OCI-LY3 (cell line): ENCODE results near the gene DIPK1B.
"Not testable (repeated sequence)": the region's sequence is repeated elsewhere in the genome, so short reads cannot be mapped to it uniquely, and the experiment has no call there.

Experiments
- H2AFZ ChIP-seq: fragments of 200-600, 300-600 bp; shearing (Covaris generic); 2 replicates; pipeline ENCODE4 v1.6.0; 2014; ENCODE audit warnings: antibody characterized with exemption, low read depth, low read length
- H3K27ac ChIP-seq: fragments of 200-600, 300-600 bp; sonication (generic); 2 replicates; pipeline ENCODE4 v1.5.1; 2014; ENCODE audit warnings: mild to moderate bottlenecking, low read length, moderate library complexity, mixed read lengths
- H3K27me3 ChIP-seq: fragments of 200-600, 300-600 bp; sonication (generic); 2 replicates; pipeline ENCODE4 v1.6.1; 2014; ENCODE audit warnings: low read depth, low read length, mixed read lengths
- H3K36me3 ChIP-seq: fragments of 200-600, 300-600 bp; sonication (generic); replicated peaks from 2 replicates; pipeline ENCODE3; 2014; ENCODE audit warnings: low read depth, low read length, mixed read lengths
- H3K4me1 ChIP-seq: fragments of 300-600, 200-600 bp; sonication (generic); 2 replicates; pipeline ENCODE4 v1.6.1; 2014; ENCODE audit warnings: low read length, mixed read lengths
- H3K4me2 ChIP-seq: fragments of 200-600, 300-600 bp; sonication (generic); 2 replicates; pipeline ENCODE4 v1.6.1; 2014; ENCODE audit warnings: low read length, mixed read lengths
- H3K4me3 ChIP-seq: fragments of 300-600, 200-600 bp; sonication (generic); 2 replicates; pipeline ENCODE4 v1.5.1; 2014; ENCODE audit warnings: antibody characterized with exemption, mild to moderate bottlenecking, low read length, moderate library complexity
- H3K79me2 ChIP-seq: fragments of 300-600, 200-600 bp; shearing (Covaris generic); 2 replicates; pipeline ENCODE4 v1.6.1; 2014; ENCODE audit warnings: mild to moderate bottlenecking, low read length, mixed read lengths
- H3K9ac ChIP-seq: fragments of 300-600, 200-600 bp; shearing (Covaris generic); 2 replicates; pipeline ENCODE4 v1.6.0; 2014; ENCODE audit warnings: mild to moderate bottlenecking, low read length, moderate library complexity
- H3K9me3 ChIP-seq: fragments of 200-600, 300-600 bp; shearing (Covaris generic); 2 replicates; pipeline ENCODE4 v1.6.1; 2014; ENCODE audit warnings: low read length, mixed read lengths; ENCODE audit not compliant: insufficient read depth
- H4K20me1 ChIP-seq: fragments of 200-600, 300-600 bp; sonication (generic); 2 replicates; pipeline ENCODE4 v1.6.1; 2016; ENCODE audit warnings: low read length, mixed read lengths; ENCODE audit not compliant: insufficient read depth
- CTCF ChIP-seq: fragments of 200-600, 300-600 bp; sonication (generic); IDR thresholded peaks from 2 replicates; pipeline ENCODE4 v1.5.1; 2014; ENCODE audit warnings: antibody characterized with exemption, low read length, low read depth
- EZH2phosphoT487 ChIP-seq: fragments of 200-600 bp; shearing (Covaris generic); IDR thresholded peaks from 2 replicates; pipeline ENCODE4 v1.6.1; 2018; ENCODE audit warnings: antibody characterized with exemption, mixed run types, low read depth

DIPK1B gene

GRCh38 chr9:136707849-136708517 is 4.4 kb upstream of the DIPK1B start:
- no peaks in the 10 kb centered on the region for H3K4me1 ChIP-seq
- peaks cover 16% of the 10 kb centered on the region for H3K27me3 ChIP-seq
- H3K9me3 ChIP-seq = no peaks in the 10 kb centered on the region
- H3K4me2 ChIP-seq = no peak overlapping the region
- no peak overlapping the region for H2AFZ ChIP-seq
- no peak overlapping the region for H3K9ac ChIP-seq
- no peak overlapping the region for H3K4me3 ChIP-seq
- no peak overlapping the region for H3K27ac ChIP-seq
- no peaks in the 10 kb centered on the region for H4K20me1 ChIP-seq
- no peaks in the 10 kb centered on the region for H3K36me3 ChIP-seq
- TF ChIP-seq EZH2phosphoT487 = no peak
- TF ChIP-seq CTCF = no peak
- H3K79me2 ChIP-seq = no peaks in the 10 kb centered on the region

- no peak overlapping the region for H2AFZ ChIP-seq
- H3K4me2 ChIP-seq = no peak overlapping the region
- no peaks in the 10 kb centered on the region for H3K4me1 ChIP-seq
- no peak overlapping the region for H3K27ac ChIP-seq
- H3K9me3 ChIP-seq = no peaks in the 10 kb centered on the region
- no peak for TF ChIP-seq EZH2phosphoT487
- TF ChIP-seq CTCF = no peak
- H3K27me3 ChIP-seq = peaks cover 16% of the 10 kb centered on the region
- H3K4me3 ChIP-seq = no peak overlapping the region
- H4K20me1 ChIP-seq = no peaks in the 10 kb centered on the region
- H3K36me3 ChIP-seq = no peaks in the 10 kb centered on the region
- no peaks in the 10 kb centered on the region for H3K79me2 ChIP-seq
- H3K9ac ChIP-seq = no peak overlapping the region
These were observed 2.8 kb upstream of the DIPK1B start for GRCh38 chr9:136709454-136710109.

- TF ChIP-seq CTCF (no peak), EZH2phosphoT487 (no peak)
These were observed 1.8 kb upstream of the DIPK1B start for GRCh38 chr9:136710543-136710942.

GRCh38 chr9:136711219-136711648 is 1.1 kb upstream of the DIPK1B start:
- not testable (repeated sequence) for H3K9ac ChIP-seq, H2AFZ ChIP-seq, H3K36me3 ChIP-seq, H3K27me3 ChIP-seq, H3K4me3 ChIP-seq, H4K20me1 ChIP-seq, H3K4me2 ChIP-seq, H3K9me3 ChIP-seq, H3K4me1 ChIP-seq, H3K79me2 ChIP-seq, H3K27ac ChIP-seq

More at GRCh38 chr9:136710543-136710942, 1.8 kb upstream of the DIPK1B start:
- H3K27ac ChIP-seq = no peak overlapping the region
- H3K9me3 ChIP-seq = no peaks in the 10 kb centered on the region
- H3K36me3 ChIP-seq = no peaks in the 10 kb centered on the region
- no peak overlapping the region for H3K4me3 ChIP-seq
- H3K9ac ChIP-seq = no peak overlapping the region
- H3K4me2 ChIP-seq = no peak overlapping the region
- no peaks in the 10 kb centered on the region for H3K79me2 ChIP-seq
- no peak overlapping the region for H2AFZ ChIP-seq
- no peaks in the 10 kb centered on the region for H3K4me1 ChIP-seq
- peaks cover 13% of the 10 kb centered on the region for H3K27me3 ChIP-seq
- no peaks in the 10 kb centered on the region for H4K20me1 ChIP-seq
